GM12875 (cell line): ENCODE data around the gene POF1B.

Source experiments
- H3K4me3 ChIP-seq: one replicate; pipeline ENCODE4 v1.5.1; 2011; ENCODE audit warnings: low read depth, low read length, control low read depth
- CTCF ChIP-seq: IDR thresholded peaks from 2 replicates; pipeline ENCODE4 v1.5.1; 2011; ENCODE audit warnings: low read depth, mild to moderate bottlenecking, control low read depth, inconsistent platforms, low read length, moderate library complexity, borderline replicate concordance; ENCODE audit not compliant: insufficient read depth

POF1B gene, protein sequence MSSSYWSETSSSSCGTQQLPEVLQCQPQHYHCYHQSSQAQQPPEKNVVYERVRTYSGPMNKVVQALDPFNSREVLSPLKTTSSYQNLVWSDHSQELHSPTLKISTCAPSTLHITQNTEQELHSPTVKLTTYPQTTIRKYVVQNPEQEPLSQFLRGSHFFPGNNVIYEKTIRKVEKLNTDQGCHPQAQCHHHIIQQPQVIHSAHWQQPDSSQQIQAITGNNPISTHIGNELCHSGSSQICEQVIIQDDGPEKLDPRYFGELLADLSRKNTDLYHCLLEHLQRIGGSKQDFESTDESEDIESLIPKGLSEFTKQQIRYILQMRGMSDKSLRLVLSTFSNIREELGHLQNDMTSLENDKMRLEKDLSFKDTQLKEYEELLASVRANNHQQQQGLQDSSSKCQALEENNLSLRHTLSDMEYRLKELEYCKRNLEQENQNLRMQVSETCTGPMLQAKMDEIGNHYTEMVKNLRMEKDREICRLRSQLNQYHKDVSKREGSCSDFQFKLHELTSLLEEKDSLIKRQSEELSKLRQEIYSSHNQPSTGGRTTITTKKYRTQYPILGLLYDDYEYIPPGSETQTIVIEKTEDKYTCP

DNA sequence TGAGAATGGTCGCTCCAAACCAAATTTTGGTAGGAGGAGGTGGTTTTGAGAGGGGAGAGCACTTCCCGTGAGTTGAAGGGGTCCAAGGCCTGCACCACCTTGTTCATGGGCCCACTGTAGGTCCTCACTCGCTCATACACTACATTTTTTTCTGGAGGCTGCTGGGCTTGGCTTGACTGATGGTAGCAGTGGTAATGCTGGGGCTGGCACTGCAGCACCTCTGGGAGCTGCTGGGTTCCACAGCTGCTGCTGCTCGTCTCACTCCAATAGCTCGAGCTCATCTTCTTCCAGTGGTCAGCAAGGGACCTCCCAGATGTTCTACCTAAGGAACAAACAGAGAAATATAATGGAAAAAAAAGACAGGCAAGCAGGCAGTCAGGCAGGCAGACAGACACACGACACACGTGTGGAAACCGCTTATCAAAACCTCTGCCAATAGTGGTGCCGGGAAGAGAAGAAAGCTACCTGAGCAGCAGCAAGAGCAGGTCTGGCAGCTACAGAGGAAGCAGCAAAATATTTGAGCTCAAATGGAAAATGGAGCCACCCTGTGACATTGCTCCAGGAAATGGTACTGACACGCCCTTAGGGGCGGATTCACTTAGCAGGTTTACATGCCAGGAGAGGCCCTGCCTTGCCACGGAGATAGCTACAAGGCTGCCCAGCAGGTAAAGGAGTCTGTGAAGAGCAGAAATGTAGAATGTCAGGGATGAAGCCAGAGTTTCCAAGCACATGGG is at the start of gene POF1B:
Gene POF1B, minus strand, starts transcription at position 492 of the 734 bp plus-strand sequence. Its CDS starts 211 bp downstream, at position 281.
- no peak for TF ChIP-seq CTCF

DNA sequence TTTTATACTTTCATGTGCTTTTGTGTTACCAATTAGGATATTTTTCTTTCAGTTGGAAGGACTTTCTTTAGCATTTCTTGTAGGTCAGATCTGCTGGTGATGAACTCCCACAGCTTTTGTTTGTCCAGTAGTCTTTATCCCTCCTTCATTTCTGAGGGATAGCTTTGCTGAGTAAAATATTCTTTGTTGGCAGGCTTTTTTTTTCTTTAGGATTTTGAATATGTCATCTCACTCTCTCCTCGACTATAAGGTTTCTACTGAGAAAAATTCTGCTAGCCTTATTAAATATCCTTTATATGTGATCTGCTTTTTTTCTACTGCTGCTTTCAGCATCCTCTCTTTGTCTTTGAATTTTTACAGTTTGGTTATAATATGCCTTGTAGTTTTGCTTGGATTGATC is 49.6 kb upstream of the POF1B start:
- no peak overlapping the region for H3K4me3 ChIP-seq
- no peak for TF ChIP-seq CTCF

More for the DNA sequence above, at the start of gene POF1B:
- no peak within 1 kb of the TSS for H3K4me3 ChIP-seq

GRCh38 chrX:85419293-85419692 is 39.8 kb upstream of the POF1B start:
- no peak for TF ChIP-seq CTCF
- H3K4me3 ChIP-seq = no peak overlapping the region

GRCh38 chrX:85391878-85392238 is 12.4 kb upstream of the POF1B start:
- no peak for TF ChIP-seq CTCF
- no peak overlapping the region for H3K4me3 ChIP-seq

DNA sequence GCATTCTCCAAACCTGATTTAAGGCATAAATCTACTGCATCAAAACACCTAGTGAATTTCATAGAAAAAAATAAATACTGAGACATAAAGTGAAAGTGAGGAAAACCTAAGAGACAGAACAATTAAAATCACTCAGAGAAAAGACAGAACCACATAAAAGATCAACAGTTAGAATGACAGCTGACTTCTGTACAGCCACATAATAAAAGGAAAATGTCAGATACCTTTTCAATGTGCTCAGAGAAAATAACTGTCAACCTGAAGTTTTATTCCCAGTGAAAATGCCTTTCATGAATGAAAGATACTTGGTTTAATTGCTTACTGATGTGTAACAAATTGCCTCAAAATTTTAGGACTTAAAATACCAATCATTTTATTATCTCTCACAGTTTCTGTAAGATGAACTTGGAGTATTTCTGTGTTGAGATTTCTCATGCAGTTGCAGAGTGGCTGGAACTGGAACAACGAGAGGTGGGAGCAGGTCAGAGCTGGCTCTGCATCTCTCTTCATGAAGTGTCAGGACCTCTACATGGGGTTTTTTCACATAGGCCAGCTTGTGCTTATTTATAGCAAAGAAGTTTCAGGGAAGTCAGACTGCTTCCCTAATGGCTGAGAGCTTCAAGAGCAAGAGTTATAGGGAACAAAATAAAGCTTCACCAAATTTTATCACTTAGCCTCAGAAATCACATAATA is 11.9 kb upstream of the POF1B start:
- H3K4me3 ChIP-seq = no peak overlapping the region
- no peak for TF ChIP-seq CTCF

- H3K4me3 ChIP-seq = no peak overlapping the region
- no peak for TF ChIP-seq CTCF
These were observed 2.1 kb upstream of the POF1B start for GRCh38 chrX:85381602-85382001.
